ENCODE results near the gene DCAF6.

GRCh38 chr1:167922611-167923074, 13.8 kb upstream of the DCAF6 start:
- TF ChIP-seq CTCF (IDR thresholded peaks at IDR 0.05) (no peak), EZH2phosphoT487 (IDR thresholded peaks at IDR 0.05) (no peak), EZH2 (IDR thresholded peaks at IDR 0.05) (no peak)
